ENCODE data around the gene C17orf58. TPM values are rescaled to one million over a fixed set of nuclear protein-coding genes. Genes with fewer than 3 reads are reported as not detected.
"Not testable (repeated sequence)": the region's sequence is repeated elsewhere in the genome, so short reads cannot be mapped to it uniquely, and the experiment has no call there.

C17orf58 gene
- total and polyA plus RNA-seq, 9 donors: 14.0 to 22.9 (median 16.0) TPM

DNA sequence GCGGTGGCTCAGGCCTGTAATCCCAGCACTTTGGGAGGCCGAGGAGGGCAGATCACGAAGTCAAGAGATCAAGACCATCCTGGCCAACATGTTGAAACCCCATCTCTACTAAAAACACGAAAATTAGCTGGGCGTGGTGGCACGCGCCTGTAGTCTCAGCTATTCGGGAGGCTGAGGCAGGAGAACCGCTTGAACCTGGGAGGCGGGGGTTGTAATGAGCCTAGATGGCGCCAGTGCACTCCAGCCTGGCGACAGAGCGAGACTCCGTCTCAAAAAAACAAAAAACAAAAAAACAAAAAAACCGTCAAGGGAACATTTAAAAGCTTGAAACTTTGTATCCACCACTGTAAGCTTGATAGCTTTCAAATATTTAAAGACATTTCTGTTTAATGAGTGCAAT is 26.3 kb upstream of the C17orf58 start:
- H3K27ac ChIP-seq (ENCODE audit: low read length); H3K9me3 ChIP-seq (replicated peaks; ENCODE audit: control insufficient read depth, low read depth, low read length); H3K27me3 ChIP-seq (ENCODE audit: control insufficient read depth, insufficient read depth, low read length); H3K36me3 ChIP-seq (ENCODE audit: control insufficient read depth, insufficient read depth, low read length); H3K4me1 ChIP-seq (ENCODE audit: control insufficient read depth, insufficient read depth, low read length); DNase-seq; H3K4me3 ChIP-seq (ENCODE audit: low read length): not testable (repeated sequence)
- WGBS (ENCODE audit: insufficient coverage): 95% methylated on average over 10 of the region's 15 CpGs

DNA sequence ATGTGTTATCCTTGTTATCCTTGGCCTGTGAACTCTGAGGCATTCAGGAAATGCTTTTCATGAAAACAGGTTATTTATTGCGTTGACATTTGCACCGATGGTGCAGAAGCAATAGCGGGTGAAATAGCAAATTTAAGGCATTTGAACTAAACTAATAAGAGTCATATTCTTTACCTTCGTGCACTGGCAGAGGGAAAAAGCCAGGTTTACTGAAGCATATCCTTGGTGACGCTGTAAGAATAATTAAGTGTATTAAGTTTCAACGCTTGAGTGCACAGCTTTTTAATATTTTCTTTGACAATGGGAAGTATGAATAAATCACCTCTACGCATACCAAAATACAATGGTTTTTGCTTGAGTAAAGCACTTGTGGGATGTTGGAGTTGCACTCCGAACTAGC is 25.7 kb upstream of the C17orf58 start:
- H3K27ac ChIP-seq (ENCODE audit: low read length): no peak overlapping the region
- H3K4me3 ChIP-seq (ENCODE audit: low read length): no peak overlapping the region
- WGBS (ENCODE audit: insufficient coverage): 87% methylated on average over 5 of the region's 8 CpGs

DNA sequence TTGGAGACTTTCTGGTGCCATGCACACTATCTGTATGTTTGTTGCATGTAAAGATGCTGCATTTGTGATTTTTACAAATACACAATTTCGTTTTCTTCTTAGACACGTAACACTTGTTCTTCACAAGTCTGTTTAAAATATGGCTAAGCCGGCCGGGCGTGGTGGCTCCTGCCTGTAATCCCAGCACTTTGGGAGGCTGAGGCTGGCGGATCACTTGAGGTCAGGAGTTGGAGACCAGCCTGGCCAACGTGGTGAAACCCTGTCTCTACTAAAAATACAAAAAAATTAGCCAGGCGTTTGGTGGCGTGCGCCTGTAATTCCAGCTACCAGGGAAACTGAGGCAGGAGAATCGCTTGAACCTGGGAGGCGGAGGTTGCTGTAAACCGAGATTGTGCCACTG is 24.5 kb upstream of the C17orf58 start:
- WGBS (ENCODE audit: insufficient coverage): 84% methylated on average over 9 of the region's 13 CpGs
- DNase-seq; H3K36me3 ChIP-seq (ENCODE audit: control insufficient read depth, insufficient read depth, low read length); H3K9me3 ChIP-seq (replicated peaks; ENCODE audit: control insufficient read depth, low read depth, low read length); H3K4me1 ChIP-seq (ENCODE audit: control insufficient read depth, insufficient read depth, low read length); H3K27me3 ChIP-seq (ENCODE audit: control insufficient read depth, insufficient read depth, low read length): not testable (repeated sequence)
- peak overlapping the region; percentile 59 for H3K4me3 ChIP-seq (ENCODE audit: low read length)
- H3K27ac ChIP-seq (ENCODE audit: low read length): peak overlapping the region; percentile 87

More for the DNA sequence above, 25.7 kb upstream of the C17orf58 start:
- no peak for DNase-seq
- Histone ChIP-seq H3K36me3 (ENCODE audit: control insufficient read depth, insufficient read depth, low read length) (no peaks in the 10 kb centered on the region), H3K9me3 (replicated peaks; ENCODE audit: control insufficient read depth, low read depth, low read length) (no peaks in the 10 kb centered on the region), H3K4me1 (ENCODE audit: control insufficient read depth, insufficient read depth, low read length) (peaks cover 5% of the 10 kb centered on the region), H3K27me3 (ENCODE audit: control insufficient read depth, insufficient read depth, low read length) (no peaks in the 10 kb centered on the region)

DNA sequence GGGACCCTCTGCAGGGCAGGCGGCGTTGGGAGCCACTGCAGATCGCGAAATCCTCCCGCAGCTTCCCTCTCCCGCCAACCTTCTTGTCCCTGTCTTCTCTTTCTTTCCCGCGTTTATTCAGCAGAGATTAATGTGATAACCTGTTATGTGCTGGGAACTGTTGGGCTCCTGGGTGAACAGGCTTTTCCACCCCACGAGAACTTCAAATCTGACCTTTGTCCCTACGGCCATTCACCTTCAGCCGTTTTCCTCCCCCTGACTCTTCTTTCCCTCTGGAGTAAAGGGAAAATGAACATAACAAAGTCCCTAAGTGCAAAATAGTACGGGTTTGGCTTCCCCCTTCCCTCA is 24.1 kb upstream of the C17orf58 start:
- no peak for DNase-seq
- peak overlapping the region; percentile 87 for H3K27ac ChIP-seq (ENCODE audit: low read length)
- peaks cover 5% of the 10 kb centered on the region for H3K4me1 ChIP-seq (ENCODE audit: control insufficient read depth, insufficient read depth, low read length)
- H3K4me3 ChIP-seq (ENCODE audit: low read length): peak overlapping the region; percentile 59
- 0% methylated on average over 2 of the region's 12 CpGs for WGBS (ENCODE audit: insufficient coverage)
- no peaks in the 10 kb centered on the region for H3K27me3 ChIP-seq (ENCODE audit: control insufficient read depth, insufficient read depth, low read length)
- H3K9me3 ChIP-seq (replicated peaks; ENCODE audit: control insufficient read depth, low read depth, low read length): no peaks in the 10 kb centered on the region
- H3K36me3 ChIP-seq (ENCODE audit: control insufficient read depth, insufficient read depth, low read length): no peaks in the 10 kb centered on the region

DNA sequence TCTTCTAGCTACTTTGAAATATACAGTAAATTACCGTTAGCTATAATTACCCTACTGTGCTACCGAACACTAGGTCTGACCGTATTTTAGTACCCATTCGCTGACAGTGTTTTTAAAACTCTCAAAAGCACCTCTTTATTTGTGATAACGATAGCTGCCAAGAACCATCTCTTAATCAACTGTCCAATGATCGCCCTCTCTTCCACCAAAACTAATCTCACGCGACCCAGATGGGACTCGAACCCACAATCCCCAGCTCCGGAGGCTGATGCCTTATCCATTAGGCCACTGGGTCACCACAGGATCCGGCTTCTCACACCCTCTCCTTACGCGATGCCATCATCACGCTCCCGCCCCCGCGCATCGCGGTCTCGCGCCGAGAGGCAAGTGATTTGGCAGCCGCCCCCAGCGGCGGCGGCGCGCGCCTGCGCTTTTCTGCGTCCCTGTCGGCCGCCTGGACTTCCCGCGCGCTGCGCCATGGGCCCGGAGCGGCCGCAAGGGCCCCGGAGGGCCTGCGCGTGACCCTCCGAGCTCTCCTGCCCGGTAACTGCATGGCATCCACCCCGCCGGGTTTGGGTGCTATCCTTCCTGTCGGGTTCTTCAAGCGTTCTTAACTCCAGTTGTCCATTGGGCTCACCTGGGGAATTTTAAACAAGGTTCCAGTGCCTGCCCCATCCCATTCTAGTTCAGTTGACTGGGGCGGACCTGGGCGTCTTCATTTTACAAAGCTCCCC is 23.6 kb upstream of the C17orf58 start:
- under 1% methylated on average over 51 of the region's 51 CpGs for WGBS (ENCODE audit: insufficient coverage)

GRCh38 chr17:68019336-68019674 is 23.0 kb upstream of the C17orf58 start:
- Histone ChIP-seq H3K4me1 (ENCODE audit: control insufficient read depth, insufficient read depth, low read length) (peaks cover 5% of the 10 kb centered on the region), H3K4me3 (ENCODE audit: low read length) (peak overlapping the region; percentile 59), H3K9me3 (replicated peaks; ENCODE audit: control insufficient read depth, low read depth, low read length) (no peaks in the 10 kb centered on the region), H3K27me3 (ENCODE audit: control insufficient read depth, insufficient read depth, low read length) (no peaks in the 10 kb centered on the region), H3K36me3 (ENCODE audit: control insufficient read depth, insufficient read depth, low read length) (no peaks in the 10 kb centered on the region), H3K27ac (ENCODE audit: low read length) (peak overlapping the region; percentile 44)
- WGBS (ENCODE audit: insufficient coverage): no CpG with 5 or more reads among the region's 9 CpGs
- DNase-seq: peak; percentile 19

More for the DNA sequence above, 23.6 kb upstream of the C17orf58 start:
- peak overlapping the region; percentile 87 for H3K27ac ChIP-seq (ENCODE audit: low read length)
- no peaks in the 10 kb centered on the region for H3K27me3 ChIP-seq (ENCODE audit: control insufficient read depth, insufficient read depth, low read length)
- H3K4me3 ChIP-seq (ENCODE audit: low read length): peak overlapping the region; percentile 59
- H3K36me3 ChIP-seq (ENCODE audit: control insufficient read depth, insufficient read depth, low read length): no peaks in the 10 kb centered on the region
- peaks cover 5% of the 10 kb centered on the region for H3K4me1 ChIP-seq (ENCODE audit: control insufficient read depth, insufficient read depth, low read length)
- no peaks in the 10 kb centered on the region for H3K9me3 ChIP-seq (replicated peaks; ENCODE audit: control insufficient read depth, low read depth, low read length)
- DNase-seq: peak; percentile 97

DNA sequence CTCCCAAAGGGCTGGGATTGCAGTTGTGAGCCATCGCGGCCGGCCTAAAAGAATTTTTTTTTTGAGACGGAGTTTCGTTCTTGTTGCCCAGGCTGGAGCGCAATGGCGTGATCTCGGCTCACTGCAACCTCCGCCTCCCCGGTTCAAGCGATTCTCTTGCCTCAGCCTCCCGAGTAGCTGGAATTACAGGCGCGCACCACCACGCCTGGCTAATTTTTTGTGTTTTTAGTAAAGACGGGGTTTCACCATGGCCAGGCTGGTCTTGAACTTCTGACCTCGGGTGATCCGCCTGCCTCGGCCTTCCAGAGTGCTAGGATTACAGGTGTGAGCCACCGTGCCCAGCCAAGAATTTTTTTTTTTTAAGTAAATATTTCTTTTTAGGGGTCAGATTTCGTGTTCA is 22.2 kb upstream of the C17orf58 start:
- H3K4me3 ChIP-seq (ENCODE audit: low read length); DNase-seq; H3K36me3 ChIP-seq (ENCODE audit: control insufficient read depth, insufficient read depth, low read length); H3K4me1 ChIP-seq (ENCODE audit: control insufficient read depth, insufficient read depth, low read length); H3K27ac ChIP-seq (ENCODE audit: low read length); H3K27me3 ChIP-seq (ENCODE audit: control insufficient read depth, insufficient read depth, low read length); H3K9me3 ChIP-seq (replicated peaks; ENCODE audit: control insufficient read depth, low read depth, low read length): not testable (repeated sequence)
- 91% methylated on average over 20 of the region's 21 CpGs for WGBS (ENCODE audit: insufficient coverage)

- no peaks in the 10 kb centered on the region for H3K36me3 ChIP-seq (ENCODE audit: control insufficient read depth, insufficient read depth, low read length)
- no peaks in the 10 kb centered on the region for H3K9me3 ChIP-seq (replicated peaks; ENCODE audit: control insufficient read depth, low read depth, low read length)
- no peaks in the 10 kb centered on the region for H3K27me3 ChIP-seq (ENCODE audit: control insufficient read depth, insufficient read depth, low read length)
- H3K4me1 ChIP-seq (ENCODE audit: control insufficient read depth, insufficient read depth, low read length): peaks cover 5% of the 10 kb centered on the region
- WGBS (ENCODE audit: insufficient coverage): no CpG with 5 or more reads among the region's 2 CpGs
- no peak overlapping the region for H3K4me3 ChIP-seq (ENCODE audit: low read length)
- no peak overlapping the region for H3K27ac ChIP-seq (ENCODE audit: low read length)
- DNase-seq: no peak
Observed at GRCh38 chr17:68016838-68017237, 20.6 kb upstream of the C17orf58 start.

GRCh38 chr17:68015081-68015723 is 18.9 kb upstream of the C17orf58 start:
- no peak overlapping the region for H3K4me3 ChIP-seq (ENCODE audit: low read length)
- WGBS (ENCODE audit: insufficient coverage): 83% methylated on average over 11 of the region's 11 CpGs
- H3K4me1 ChIP-seq (ENCODE audit: control insufficient read depth, insufficient read depth, low read length): no peaks in the 10 kb centered on the region
- no peaks in the 10 kb centered on the region for H3K36me3 ChIP-seq (ENCODE audit: control insufficient read depth, insufficient read depth, low read length)
- no peaks in the 10 kb centered on the region for H3K27me3 ChIP-seq (ENCODE audit: control insufficient read depth, insufficient read depth, low read length)
- no peak overlapping the region for H3K27ac ChIP-seq (ENCODE audit: low read length)
- no peak for DNase-seq
- H3K9me3 ChIP-seq (replicated peaks; ENCODE audit: control insufficient read depth, low read depth, low read length): no peaks in the 10 kb centered on the region

- H3K36me3 ChIP-seq (ENCODE audit: control insufficient read depth, insufficient read depth, low read length): no peaks in the 10 kb centered on the region
- no peak overlapping the region for H3K4me3 ChIP-seq (ENCODE audit: low read length)
- no peak overlapping the region for H3K27ac ChIP-seq (ENCODE audit: low read length)
- no peak for DNase-seq
- H3K4me1 ChIP-seq (ENCODE audit: control insufficient read depth, insufficient read depth, low read length): no peaks in the 10 kb centered on the region
- no peaks in the 10 kb centered on the region for H3K9me3 ChIP-seq (replicated peaks; ENCODE audit: control insufficient read depth, low read depth, low read length)
- no peaks in the 10 kb centered on the region for H3K27me3 ChIP-seq (ENCODE audit: control insufficient read depth, insufficient read depth, low read length)
Observed at GRCh38 chr17:68013385-68013784, 17.1 kb upstream of the C17orf58 start.
